ENCODE data around the gene SLMAP. TPM values are rescaled to one million over a fixed set of nuclear protein-coding genes. Genes with fewer than 3 reads are reported as not detected.
A peak's percentile ranks its signal among the peaks of the same experiment; 100 is the strongest.

The SLMAP gene
- polyA plus RNA-seq, 3 donors from 2014 or later = 11.0 to 31.2 (median 19.3) TPM

DNA sequence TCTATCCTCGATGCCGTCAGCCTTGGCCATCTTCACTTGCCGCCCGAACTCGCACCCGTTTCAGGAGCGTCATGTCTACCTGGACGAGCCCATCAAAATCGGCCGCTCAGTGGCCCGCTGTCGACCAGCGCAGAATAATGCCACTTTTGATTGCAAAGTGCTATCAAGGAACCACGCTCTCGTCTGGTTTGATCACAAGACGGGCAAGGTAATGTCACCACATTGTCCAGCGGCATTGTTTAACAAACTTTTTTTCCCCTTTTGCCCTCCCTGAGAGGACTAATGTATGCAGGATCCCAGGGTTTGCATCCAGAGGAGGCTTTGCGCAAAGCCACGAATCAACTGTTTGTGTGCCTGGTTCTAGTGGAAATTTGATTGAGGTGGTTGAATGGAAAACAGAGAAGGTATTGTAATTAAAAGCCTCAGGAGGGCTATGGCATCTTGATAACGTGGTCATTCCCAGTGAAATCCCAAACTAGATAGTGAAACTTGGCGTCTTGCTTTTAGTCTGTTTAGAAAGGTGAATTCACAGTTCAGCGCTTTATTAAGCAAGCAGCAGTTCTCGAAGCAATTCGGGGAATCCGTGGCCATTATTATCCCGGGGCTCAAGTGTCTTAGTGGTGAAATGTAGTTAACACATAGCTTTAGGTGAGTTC lies 1.7 kb downstream of the SLMAP start:
- DNase-seq = no peak
- Mint-ChIP-seq H3K4me3 (peak overlapping the region; percentile 92 to 94 (median 92)), H3K27ac (peak overlapping the region in 4 of 6 donors; percentile 5 to 85 (median 58)), H3K36me3 (peaks cover 3% of the 10 kb centered on the region in 3 donors), H3K27me3 (ENCODE audit: low read depth in 3 of 3) (peaks cover 0 to 5% (median 3%) of the 10 kb centered on the region in 3 donors), H3K9me3 (no peaks in the 10 kb centered on the region), H3K4me1 (peaks cover 45 to 62% of the 10 kb centered on the region in 2 donors)

DNA sequence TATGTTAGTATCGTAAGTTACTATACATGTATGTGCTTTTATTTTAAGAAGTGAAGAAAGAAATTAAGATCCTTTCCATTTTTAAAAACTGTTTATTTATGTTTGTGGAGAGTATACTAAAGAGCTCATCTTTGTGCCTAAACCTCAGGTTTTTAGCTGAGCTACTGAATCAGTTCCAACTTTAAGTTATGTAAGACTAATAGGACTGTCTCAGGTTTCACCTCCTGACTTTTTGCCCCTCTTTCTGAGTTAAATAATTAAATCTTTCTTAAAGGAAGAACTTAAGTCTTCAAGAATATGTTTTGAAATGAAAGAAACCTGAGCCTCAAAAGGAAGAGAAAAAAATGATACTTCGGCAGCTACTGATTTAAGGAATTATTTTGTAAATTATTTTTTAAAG lies 2.6 kb downstream of the SLMAP start:
- no peak overlapping the region for H3K27ac Mint-ChIP-seq
- H3K9me3 Mint-ChIP-seq = no peaks in the 10 kb centered on the region
- H3K4me3 Mint-ChIP-seq = peak overlapping the region; percentile 92 to 94 (median 92)
- DNase-seq = no peak
- peaks cover 0 to 5% (median 3%) of the 10 kb centered on the region in 3 donors for H3K27me3 Mint-ChIP-seq (ENCODE audit: low read depth in 3 of 3)
- peaks cover 53 to 71% of the 10 kb centered on the region in 2 donors for H3K4me1 Mint-ChIP-seq
- peaks cover 3 to 6% (median 6%) of the 10 kb centered on the region in 3 donors for H3K36me3 Mint-ChIP-seq

DNA sequence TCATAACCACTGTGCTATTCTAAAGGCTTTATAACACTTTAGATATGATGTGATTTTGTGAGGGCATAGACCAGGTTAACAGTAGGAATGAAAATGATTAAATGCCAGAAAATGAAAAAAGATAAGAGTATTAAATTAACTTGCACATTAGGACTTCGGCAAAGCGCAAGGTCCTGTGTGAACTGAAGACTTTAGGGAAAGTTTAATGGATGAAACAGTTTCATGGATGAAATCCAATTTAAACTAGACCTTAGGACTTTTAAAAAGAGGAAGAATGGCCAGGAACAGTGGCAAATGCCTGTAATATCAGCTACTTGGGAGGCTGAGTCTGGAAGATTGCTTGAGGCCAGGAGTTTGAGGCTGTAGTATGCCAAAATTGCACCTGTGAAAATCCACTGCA lies 8.7 kb downstream of the SLMAP start:
- H3K4me3 Mint-ChIP-seq = no peak overlapping the region
- peaks cover 9 to 17% (median 16%) of the 10 kb centered on the region in 3 donors for H3K36me3 Mint-ChIP-seq
- peak overlapping the region in 2 of 6 donors; percentile 31 to 39 for H3K27ac Mint-ChIP-seq
- no peaks in the 10 kb centered on the region for H3K9me3 Mint-ChIP-seq
- H3K27me3 Mint-ChIP-seq (ENCODE audit: low read depth in 3 of 3) = peaks cover 0 to 2% (median 0%) of the 10 kb centered on the region in 3 donors
- H3K4me1 Mint-ChIP-seq = peaks cover 49 to 91% of the 10 kb centered on the region in 2 donors
- DNase-seq = no peak

DNA sequence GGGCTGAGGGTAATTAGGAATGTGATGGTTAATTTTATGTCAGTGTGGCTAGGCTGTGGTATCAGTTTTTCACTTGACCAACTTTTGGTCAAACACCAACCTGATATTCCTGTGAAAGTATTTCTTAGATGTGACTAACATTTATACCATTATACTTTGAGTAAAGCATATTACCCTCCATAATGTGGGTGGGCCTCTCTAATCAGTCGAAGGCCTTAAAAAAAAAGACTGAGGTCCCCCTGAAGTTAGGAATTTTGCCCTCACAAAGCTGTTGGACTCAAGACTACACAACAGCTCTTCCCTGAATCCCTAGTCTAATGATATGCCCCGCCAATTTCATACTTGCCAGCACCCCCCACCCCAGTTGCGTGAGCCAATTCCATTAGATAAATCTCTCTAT lies 12.5 kb downstream of the SLMAP start:
- Mint-ChIP-seq H3K4me3 (no peak overlapping the region), H3K27ac (peak overlapping the region in 2 of 6 donors; percentile 8 to 28), H3K36me3 (peaks cover 10 to 12% (median 11%) of the 10 kb centered on the region in 3 donors), H3K27me3 (ENCODE audit: low read depth in 3 of 3) (no peaks in the 10 kb centered on the region), H3K4me1 (peaks cover 50 to 87% of the 10 kb centered on the region in 2 donors), H3K9me3 (no peaks in the 10 kb centered on the region)
- no peak for DNase-seq

DNA sequence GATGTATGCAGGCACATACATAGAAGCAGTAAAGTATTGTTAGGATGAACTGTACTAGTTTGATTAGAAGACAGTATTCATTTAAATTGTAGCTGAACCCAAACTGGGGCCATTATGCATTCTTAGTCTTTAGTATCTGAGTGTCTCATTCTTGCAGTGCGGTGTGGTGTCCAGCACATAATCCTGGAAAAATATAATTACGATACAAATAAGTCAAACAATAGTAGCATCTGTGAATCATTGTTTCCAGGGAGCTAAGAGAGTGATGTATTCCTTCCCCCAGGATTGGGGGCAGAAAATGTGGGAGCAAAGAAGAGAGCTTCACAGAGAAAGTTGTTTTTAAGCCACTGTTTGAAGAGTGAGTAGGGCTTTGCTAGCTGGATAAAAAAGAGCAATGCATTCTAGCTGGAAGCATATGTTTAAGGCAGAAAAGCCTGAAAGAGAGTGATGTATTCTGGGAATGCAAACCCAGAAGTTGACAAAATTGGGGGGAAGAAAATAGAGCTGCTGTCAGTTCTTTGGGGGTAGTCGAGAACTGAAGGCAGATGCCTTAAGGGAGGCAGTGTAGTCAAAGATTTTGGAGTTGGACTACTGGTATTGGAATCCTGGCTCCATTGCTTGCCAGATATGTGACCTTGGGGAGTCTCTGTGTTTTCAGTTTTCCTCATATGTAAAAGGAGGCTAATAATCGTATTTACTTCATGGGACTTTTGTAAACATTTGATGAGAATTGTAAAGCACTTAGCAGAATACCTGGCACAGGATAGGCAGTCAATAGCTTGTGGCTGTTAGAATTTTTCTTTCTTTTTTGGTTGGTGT lies 14.1 kb downstream of the SLMAP start:
- Mint-ChIP-seq H3K4me1 (peaks cover 35 to 77% of the 10 kb centered on the region in 2 donors), H3K4me3 (no peak overlapping the region), H3K9me3 (no peaks in the 10 kb centered on the region), H3K36me3 (peaks cover 5 to 11% (median 9%) of the 10 kb centered on the region in 3 donors), H3K27me3 (ENCODE audit: low read depth in 3 of 3) (no peaks in the 10 kb centered on the region), H3K27ac (peak overlapping the region in 1 of 6 donors; percentile 20)
- DNase-seq = no peak

DNA sequence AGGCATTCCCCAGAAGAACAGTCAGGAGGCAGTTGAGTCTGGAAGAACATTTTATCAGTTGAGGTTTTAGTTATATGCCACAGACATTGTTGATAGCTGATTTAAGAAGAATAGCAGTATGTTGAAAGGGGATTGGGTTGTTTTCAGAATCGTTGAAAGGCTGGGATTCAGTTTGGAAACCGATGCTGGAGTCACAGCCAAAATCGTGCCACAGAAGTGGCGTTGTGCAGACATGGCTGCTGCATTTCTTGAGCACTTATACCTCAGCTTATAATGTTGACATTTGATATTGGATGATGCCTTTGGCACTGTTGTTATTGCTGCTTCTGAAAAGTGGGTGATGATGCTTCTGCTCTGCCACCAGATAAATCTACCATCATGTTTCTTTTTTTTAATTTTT lies 16.1 kb downstream of the SLMAP start:
- Mint-ChIP-seq H3K27ac (peak overlapping the region in 1 of 6 donors; percentile 30), H3K36me3 (peaks cover 0 to 5% (median 0%) of the 10 kb centered on the region in 3 donors), H3K9me3 (no peaks in the 10 kb centered on the region), H3K27me3 (ENCODE audit: low read depth in 3 of 3) (no peaks in the 10 kb centered on the region), H3K4me3 (no peak overlapping the region), H3K4me1 (peaks cover 25 to 58% of the 10 kb centered on the region in 2 donors)
- DNase-seq = no peak

DNA sequence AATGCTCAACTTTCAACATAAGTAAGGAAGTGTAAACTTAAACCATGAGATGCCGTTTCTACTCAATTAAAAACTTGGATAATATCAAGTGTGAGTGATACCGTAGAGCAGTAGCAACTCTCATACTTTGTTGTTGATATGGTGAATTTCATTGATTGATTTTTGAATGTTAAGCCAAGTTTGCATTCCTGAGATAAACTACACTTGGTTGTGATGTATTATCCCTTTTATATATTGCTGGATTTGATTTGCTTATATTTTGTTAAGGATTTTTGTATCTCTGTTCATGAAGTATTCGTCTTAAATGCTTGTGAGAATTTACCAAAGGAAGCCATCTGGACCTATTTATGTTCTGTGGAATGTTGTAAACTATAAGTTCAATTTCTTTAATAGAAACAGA lies 21.7 kb downstream of the SLMAP start:
- DNase-seq = no peak
- Mint-ChIP-seq H3K36me3 (peaks cover 0 to 3% (median 0%) of the 10 kb centered on the region in 3 donors), H3K27ac (peak overlapping the region in 1 of 6 donors; percentile 23), H3K27me3 (ENCODE audit: low read depth in 3 of 3) (no peaks in the 10 kb centered on the region), H3K9me3 (no peaks in the 10 kb centered on the region), H3K4me3 (no peak overlapping the region), H3K4me1 (peaks cover 12 to 48% of the 10 kb centered on the region in 2 donors)

DNA sequence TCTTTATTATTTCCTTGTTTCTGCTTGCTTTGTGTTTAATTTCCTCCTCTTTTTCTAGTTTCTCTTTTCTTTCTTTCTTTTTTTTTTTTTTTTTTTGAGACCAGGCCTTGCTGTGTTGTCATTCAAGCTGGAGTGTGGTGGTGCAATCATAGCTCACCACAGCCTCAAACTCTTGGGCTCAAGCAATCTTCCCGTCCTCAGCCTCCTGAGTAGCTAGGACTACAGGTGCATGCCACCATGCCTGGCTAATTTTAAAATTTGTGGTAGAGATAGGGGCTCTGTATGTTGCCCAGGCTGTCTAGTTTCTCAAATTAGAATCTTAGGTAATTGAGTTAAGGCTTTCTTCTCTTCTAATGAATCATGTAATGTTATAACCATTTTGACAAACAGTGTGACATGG lies 22.4 kb downstream of the SLMAP start:
- Mint-ChIP-seq H3K36me3 (peaks cover 0 to 4% (median 0%) of the 10 kb centered on the region in 3 donors), H3K4me1 (peaks cover 14 to 49% of the 10 kb centered on the region in 2 donors), H3K4me3 (no peak overlapping the region), H3K27ac (peak overlapping the region in 5 of 6 donors; percentile 14 to 46 (median 29)), H3K9me3 (no peaks in the 10 kb centered on the region), H3K27me3 (ENCODE audit: low read depth in 3 of 3) (no peaks in the 10 kb centered on the region)
- no peak for DNase-seq

DNA sequence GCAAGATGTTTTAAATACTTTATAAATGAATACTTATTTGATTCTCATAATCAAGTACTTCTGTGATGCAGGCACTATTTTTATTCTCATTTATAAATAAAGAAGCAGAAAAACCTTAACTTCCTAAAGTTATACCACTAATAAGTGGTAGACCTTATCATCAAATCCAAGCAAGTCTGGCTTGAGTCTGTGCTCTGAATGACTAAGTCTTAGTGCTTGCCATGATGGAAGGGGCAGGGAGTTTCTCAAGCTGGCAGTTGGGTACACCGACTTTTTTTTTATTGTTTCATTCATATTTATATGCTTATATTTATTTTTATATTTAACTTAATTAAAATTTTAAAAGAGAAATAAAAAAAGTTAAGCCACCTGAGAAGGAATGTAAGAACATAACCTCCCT lies 23.6 kb downstream of the SLMAP start:
- no peak overlapping the region for H3K27ac Mint-ChIP-seq
- H3K4me3 Mint-ChIP-seq = no peak overlapping the region
- H3K9me3 Mint-ChIP-seq = no peaks in the 10 kb centered on the region
- peaks cover 0 to 4% (median 0%) of the 10 kb centered on the region in 3 donors for H3K36me3 Mint-ChIP-seq
- H3K4me1 Mint-ChIP-seq = peaks cover 17 to 47% of the 10 kb centered on the region in 2 donors
- DNase-seq = no peak
- H3K27me3 Mint-ChIP-seq (ENCODE audit: low read depth in 3 of 3) = no peaks in the 10 kb centered on the region

DNA sequence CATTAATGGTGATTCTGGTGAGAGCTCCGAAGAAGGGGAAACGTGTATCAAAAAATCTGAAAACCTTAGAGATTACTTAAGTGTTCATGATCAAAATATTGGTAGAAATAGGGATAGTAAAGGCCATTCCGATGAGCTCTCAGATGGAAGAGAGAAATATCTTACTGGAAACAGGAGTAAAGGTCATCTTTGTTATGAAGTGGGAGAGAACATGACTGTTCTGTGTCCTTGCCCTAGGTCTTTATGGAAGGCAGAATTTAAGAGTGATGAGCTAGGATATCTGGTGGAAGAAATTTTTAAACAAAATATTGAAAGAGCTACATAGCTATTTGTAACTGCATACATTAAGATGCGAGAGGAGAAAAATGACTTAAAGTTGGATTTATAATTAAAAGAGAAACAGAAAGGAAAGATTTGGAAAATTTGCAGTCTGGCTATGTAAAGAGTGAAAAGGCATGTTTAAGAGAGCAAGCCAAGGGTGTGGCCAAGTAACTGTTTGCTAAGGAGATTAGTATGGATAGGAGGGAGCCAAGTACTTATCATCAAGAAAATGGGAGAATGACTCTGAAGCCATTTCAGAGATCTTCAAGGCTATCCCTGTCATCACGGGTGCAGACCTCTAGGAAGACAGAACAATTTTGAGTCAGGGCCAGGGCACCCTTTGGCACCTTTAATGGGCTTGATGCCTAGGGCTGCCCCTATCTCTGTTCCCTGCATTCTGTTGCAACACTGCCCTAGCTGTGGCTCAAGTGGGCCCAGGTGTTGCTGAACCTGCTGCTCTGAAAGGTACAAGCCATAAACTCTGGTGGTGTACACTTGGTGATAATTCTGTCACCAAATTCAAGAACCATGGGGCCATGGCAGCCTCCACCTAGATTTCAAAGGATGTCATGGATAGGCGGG lies 27.3 kb downstream of the SLMAP start:
- Mint-ChIP-seq H3K9me3 (no peaks in the 10 kb centered on the region), H3K27me3 (ENCODE audit: low read depth in 3 of 3) (no peaks in the 10 kb centered on the region), H3K36me3 (peaks cover 0 to 4% (median 0%) of the 10 kb centered on the region in 3 donors), H3K4me1 (peaks cover 22 to 55% of the 10 kb centered on the region in 2 donors), H3K27ac (no peak overlapping the region), H3K4me3 (no peak overlapping the region)
- no peak for DNase-seq

DNA sequence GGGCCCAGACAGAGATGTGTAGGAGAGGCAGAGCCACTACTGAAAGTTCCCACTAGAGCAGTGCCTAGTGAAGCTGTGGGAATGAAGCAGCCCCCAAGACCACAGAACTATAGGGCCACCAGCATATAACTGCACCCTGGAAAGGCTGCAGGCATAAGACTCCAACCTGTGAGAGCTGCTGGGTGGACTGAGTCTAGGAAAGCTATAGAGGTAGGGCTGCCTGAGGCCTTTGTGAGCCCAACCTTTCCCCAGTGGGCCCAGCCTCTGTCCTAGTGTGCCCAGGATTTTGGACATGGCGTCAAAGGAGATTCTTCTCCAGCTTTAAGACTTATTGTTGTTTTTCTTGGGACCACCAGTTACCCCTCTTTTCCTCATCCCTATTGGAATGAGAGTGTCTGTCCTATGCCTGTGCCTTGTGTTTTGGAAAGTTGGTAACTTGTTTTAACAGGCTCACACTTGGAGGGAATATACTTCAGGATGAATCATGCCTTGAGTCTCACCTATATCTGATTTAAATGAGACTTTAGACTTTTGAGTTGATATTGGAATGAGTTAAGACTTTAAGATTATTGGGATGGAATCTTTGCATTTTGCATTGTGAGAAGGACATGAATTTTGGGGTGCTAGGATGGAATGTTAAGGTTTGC lies 28.1 kb downstream of the SLMAP start:
- Mint-ChIP-seq H3K36me3 (peaks cover 0 to 4% (median 0%) of the 10 kb centered on the region in 3 donors), H3K27ac (no peak overlapping the region), H3K9me3 (no peaks in the 10 kb centered on the region), H3K4me3 (no peak overlapping the region), H3K4me1 (peaks cover 18 to 49% of the 10 kb centered on the region in 2 donors), H3K27me3 (ENCODE audit: low read depth in 3 of 3) (no peaks in the 10 kb centered on the region)
- no peak for DNase-seq

DNA sequence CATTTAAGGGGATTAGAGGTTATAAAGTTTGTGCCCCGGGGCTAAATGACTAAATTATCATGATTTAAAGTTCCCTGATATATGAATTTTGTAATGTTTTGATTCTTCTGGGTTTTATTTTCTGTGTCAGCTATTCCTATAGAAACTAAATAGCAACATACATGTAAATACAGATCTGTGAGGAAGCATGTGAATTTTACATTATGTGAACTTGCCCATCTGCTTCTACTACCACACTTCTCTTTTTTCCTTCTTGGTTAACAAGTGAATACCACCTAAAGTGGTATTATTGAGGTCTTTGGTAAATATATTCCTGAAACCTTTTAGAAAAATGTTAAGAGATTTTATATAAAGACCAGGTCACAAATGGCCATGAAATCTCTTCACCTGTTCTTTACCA lies 29.3 kb downstream of the SLMAP start:
- Mint-ChIP-seq H3K4me1 (peaks cover 17 to 46% of the 10 kb centered on the region in 2 donors), H3K4me3 (no peak overlapping the region), H3K27me3 (ENCODE audit: low read depth in 3 of 3) (no peaks in the 10 kb centered on the region), H3K27ac (peak overlapping the region in 2 of 6 donors; percentile 22 to 50), H3K9me3 (no peaks in the 10 kb centered on the region), H3K36me3 (peaks cover 0 to 4% (median 0%) of the 10 kb centered on the region in 3 donors)
- no peak for DNase-seq
